Measurements from ENCODE around the gene MYL4.

DNA sequence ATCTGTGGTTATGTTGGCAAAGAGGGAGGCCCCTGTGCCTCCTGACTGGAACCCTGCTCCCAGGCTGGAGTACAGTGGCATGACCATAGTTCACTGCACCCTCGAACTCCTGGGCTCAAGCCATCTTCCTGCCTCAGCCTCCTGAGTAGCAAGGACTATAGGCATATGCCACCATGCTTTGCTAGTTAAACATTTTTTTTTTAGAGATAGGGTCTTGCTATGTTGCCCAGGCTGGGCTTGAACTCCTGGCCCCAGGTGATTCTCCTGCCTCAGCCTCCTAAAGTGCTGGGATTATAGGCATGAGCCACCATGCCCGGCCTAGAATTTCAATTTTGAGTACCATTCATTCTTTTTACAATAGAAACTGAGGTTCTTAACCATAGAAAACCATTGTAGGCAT is 23.3 kb downstream of the MYL4 start:
- TF ChIP-seq TBP (IDR thresholded peaks at IDR 0.05; ENCODE audit: low read depth, low read length) (no peak), EZH2 (IDR thresholded peaks at IDR 0.05; ENCODE audit: low read depth, low read length, severe bottlenecking) (no peak), POLR2A (IDR thresholded peaks at IDR 0.05; ENCODE audit: control extremely low read depth in 1 of 2, low read depth in 2 of 2, low read length in 2 of 2) (no peak), CTCF (IDR thresholded peaks at IDR 0.05; ENCODE audit: control extremely low read depth in 1 of 3, insufficient read depth in 1 of 3, low read depth in 1 of 3, low read length in 3 of 3) (no peak), TAF1 (IDR thresholded peaks at IDR 0.05; ENCODE audit: low read depth, low read length) (no peak), JUN (IDR thresholded peaks at IDR 0.05; ENCODE audit: low read depth, low read length) (no peak), EGR1 (IDR thresholded peaks at IDR 0.05; ENCODE audit: borderline replicate concordance, low read depth, low read length) (no peak)
